ENCODE results near the gene DIAPH3.

The DIAPH3 gene

GRCh38 chr13:60143775-60144174 is 20.0 kb downstream of the DIAPH3 start:
- no peaks in the 10 kb centered on the region for H3K4me1 ChIP-seq (ENCODE audit: control insufficient read depth, low read length)
- no peaks in the 10 kb centered on the region for H3K9me2 ChIP-seq (replicated peaks; ENCODE audit: control insufficient read depth, low read length)
- H3K4me2 ChIP-seq (ENCODE audit: low read length) = no peak overlapping the region
- H4K20me1 ChIP-seq (ENCODE audit: control insufficient read depth, insufficient read depth, low read depth, low read length) = no peaks in the 10 kb centered on the region
- no peaks in the 10 kb centered on the region for H3K9me3 ChIP-seq (ENCODE audit: control insufficient read depth, insufficient read depth, low read length)
- H3K4me3 ChIP-seq (ENCODE audit: low read length) = no peak overlapping the region
- H3F3A ChIP-seq (ENCODE audit: control insufficient read depth, insufficient read depth) = no peaks in the 10 kb centered on the region
- no peak overlapping the region for H3K27ac ChIP-seq (ENCODE audit: low read depth, low read length)
- peaks cover 93% of the 10 kb centered on the region for H3K79me2 ChIP-seq (ENCODE audit: control insufficient read depth, low read length)
- TF ChIP-seq EZH2phosphoT487 (IDR thresholded peaks at IDR 0.05; ENCODE audit: borderline replicate concordance, low read length) = no peak
- TF ChIP-seq, protein P1, sequence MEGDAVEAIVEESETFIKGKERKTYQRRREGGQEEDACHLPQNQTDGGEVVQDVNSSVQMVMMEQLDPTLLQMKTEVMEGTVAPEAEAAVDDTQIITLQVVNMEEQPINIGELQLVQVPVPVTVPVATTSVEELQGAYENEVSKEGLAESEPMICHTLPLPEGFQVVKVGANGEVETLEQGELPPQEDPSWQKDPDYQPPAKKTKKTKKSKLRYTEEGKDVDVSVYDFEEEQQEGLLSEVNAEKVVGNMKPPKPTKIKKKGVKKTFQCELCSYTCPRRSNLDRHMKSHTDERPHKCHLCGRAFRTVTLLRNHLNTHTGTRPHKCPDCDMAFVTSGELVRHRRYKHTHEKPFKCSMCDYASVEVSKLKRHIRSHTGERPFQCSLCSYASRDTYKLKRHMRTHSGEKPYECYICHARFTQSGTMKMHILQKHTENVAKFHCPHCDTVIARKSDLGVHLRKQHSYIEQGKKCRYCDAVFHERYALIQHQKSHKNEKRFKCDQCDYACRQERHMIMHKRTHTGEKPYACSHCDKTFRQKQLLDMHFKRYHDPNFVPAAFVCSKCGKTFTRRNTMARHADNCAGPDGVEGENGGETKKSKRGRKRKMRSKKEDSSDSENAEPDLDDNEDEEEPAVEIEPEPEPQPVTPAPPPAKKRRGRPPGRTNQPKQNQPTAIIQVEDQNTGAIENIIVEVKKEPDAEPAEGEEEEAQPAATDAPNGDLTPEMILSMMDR (IDR thresholded peaks at IDR 0.05; ENCODE audit: low read depth, low read length, poor library complexity, severe bottlenecking) = no peak
- no peaks in the 10 kb centered on the region; the same call in 1 of the 2 replicates for H3K36me3 ChIP-seq (ENCODE audit: control insufficient read depth, low read length)
- H3K27me3 ChIP-seq (ENCODE audit: control insufficient read depth, low read length) = no peaks in the 10 kb centered on the region

GRCh38 chr13:60139272-60139671 is 24.5 kb downstream of the DIAPH3 start:
- H3K27ac ChIP-seq (ENCODE audit: low read depth, low read length) = no peak overlapping the region
- no peaks in the 10 kb centered on the region for H3F3A ChIP-seq (ENCODE audit: control insufficient read depth, insufficient read depth)
- peaks cover 73% of the 10 kb centered on the region for H3K79me2 ChIP-seq (ENCODE audit: control insufficient read depth, low read length)
- no peaks in the 10 kb centered on the region for H3K9me3 ChIP-seq (ENCODE audit: control insufficient read depth, insufficient read depth, low read length)
- H3K27me3 ChIP-seq (ENCODE audit: control insufficient read depth, low read length) = no peaks in the 10 kb centered on the region
- no peaks in the 10 kb centered on the region for H3K4me1 ChIP-seq (ENCODE audit: control insufficient read depth, low read length)
- no peaks in the 10 kb centered on the region for H4K20me1 ChIP-seq (ENCODE audit: control insufficient read depth, insufficient read depth, low read depth, low read length)
- TF ChIP-seq, protein P1 (IDR thresholded peaks at IDR 0.05; ENCODE audit: low read depth, low read length, poor library complexity, severe bottlenecking) = no peak
- no peak for TF ChIP-seq EZH2phosphoT487 (IDR thresholded peaks at IDR 0.05; ENCODE audit: borderline replicate concordance, low read length)
- H3K36me3 ChIP-seq (ENCODE audit: control insufficient read depth, low read length) = peaks cover 3% of the 10 kb centered on the region; the same call in 1 of the 2 replicates
- no peak overlapping the region for H3K4me2 ChIP-seq (ENCODE audit: low read length)
- H3K4me3 ChIP-seq (ENCODE audit: low read length) = no peak overlapping the region
- no peaks in the 10 kb centered on the region for H3K9me2 ChIP-seq (replicated peaks; ENCODE audit: control insufficient read depth, low read length)

- no peaks in the 10 kb centered on the region for H3K4me1 ChIP-seq (ENCODE audit: control insufficient read depth, low read length)
- H3K79me2 ChIP-seq (ENCODE audit: control insufficient read depth, low read length) = peaks cover 67% of the 10 kb centered on the region
- no peak overlapping the region for H3K27ac ChIP-seq (ENCODE audit: low read depth, low read length)
These were observed 25.1 kb downstream of the DIAPH3 start for GRCh38 chr13:60138674-60139073.

More at GRCh38 chr13:60138674-60139073, 25.1 kb downstream of the DIAPH3 start:
- no peaks in the 10 kb centered on the region for H3K9me2 ChIP-seq (replicated peaks; ENCODE audit: control insufficient read depth, low read length)
- no peaks in the 10 kb centered on the region for H3F3A ChIP-seq (ENCODE audit: control insufficient read depth, insufficient read depth)
- H3K4me2 ChIP-seq (ENCODE audit: low read length) = no peak overlapping the region
- H4K20me1 ChIP-seq (ENCODE audit: control insufficient read depth, insufficient read depth, low read depth, low read length) = no peaks in the 10 kb centered on the region
- no peak overlapping the region for H3K4me3 ChIP-seq (ENCODE audit: low read length)
- peaks cover 8% of the 10 kb centered on the region for H3K36me3 ChIP-seq (ENCODE audit: control insufficient read depth, low read length)
- no peaks in the 10 kb centered on the region for H3K9me3 ChIP-seq (ENCODE audit: control insufficient read depth, insufficient read depth, low read length)
- TF ChIP-seq, protein P1 (IDR thresholded peaks at IDR 0.05; ENCODE audit: low read depth, low read length, poor library complexity, severe bottlenecking) = no peak
- TF ChIP-seq EZH2phosphoT487 (IDR thresholded peaks at IDR 0.05; ENCODE audit: borderline replicate concordance, low read length) = no peak
- no peaks in the 10 kb centered on the region for H3K27me3 ChIP-seq (ENCODE audit: control insufficient read depth, low read length)

Measured in DOHH2 (cell line).